HCT116 (cell line): ENCODE measurements around the gene ADAP2. TPM values are rescaled to one million over a fixed set of nuclear protein-coding genes. Genes with fewer than 3 reads are reported as not detected.

Source experiments
- ATAC-seq: fragments of 200-7000 bp; cut with Tn5 transposase; 2 replicates; pipeline ENCODE4 v1.9.1; 2020; ENCODE audit warnings: mild to moderate bottlenecking, moderate library complexity
- BruUV-seq: library from RNA; stranded (reverse); fragments of 400-500 nt; replicated peaks from 2 replicates; lab custom pipeline; 2021; lab: Mats Ljungman, UMichigan
- CTCF ChIA-PET: fragments of 300-600 bp; sonication (Branson Sonifier 250); formaldehyde crosslinking; loops from one replicate; lab custom pipeline; 2021; ENCODE audit warnings: antibody characterized with exemption; lab: Charles Lee
- POLR2A ChIA-PET: fragments of 300-600, 350-600 bp; sonication (Branson Sonifier 250); formaldehyde crosslinking; loops from one replicate; lab custom pipeline; 2021; ENCODE audit warnings: antibody characterized with exemption; lab: Charles Lee
- RAD21 ChIA-PET, 2 experiments: fragments of 300-600 bp; sonication (Branson Sonifier 250); formaldehyde crosslinking; loops; one replicate each; lab custom pipeline; 2023; ENCODE audit warnings: low total read pairs in 2 of 2; ENCODE audit not compliant: uncharacterized antibody in 2 of 2, unreplicated experiment in 2 of 2, low non-redundant PET in 1 of 2; lab: Charles Lee
- DNase-seq: peaks from one replicate; pipeline ENCODE4 v3.0.0-alpha.2; 2010; ENCODE audit warnings: low read depth, low spot score
- H2AFZ ChIP-seq: fragments of 200-600 bp; shearing (Covaris generic), sonication (generic); 2 replicates; pipeline ENCODE4 v1.6.1; 2017; ENCODE audit warnings: low read depth, mixed run types, mixed read lengths, antibody characterized with exemption, low read length; ENCODE audit not compliant: poor library complexity, severe bottlenecking
- H3K27ac ChIP-seq: 2 replicates; pipeline ENCODE4 v1.5.1; 2012; ENCODE audit warnings: low read depth, low read length
- H3K27me3 ChIP-seq: fragments of 200-600 bp; sonication (generic); 2 replicates; pipeline ENCODE4 v1.6.1; 2016; ENCODE audit warnings: mixed run types, low read length, mixed read lengths; ENCODE audit not compliant: insufficient read depth
- H3K36me3 ChIP-seq, 2 experiments: fragments of 200-500 bp in 1 of 2; fragments of 200-600 bp in 1 of 2; sonication (Bioruptor generic) in 1 of 2; sonication (generic) in 1 of 2; 2 replicates each; pipeline versions ENCODE4 v1.5.1 to v1.6.1; 2014 to 2016; ENCODE audit warnings: low read length in 2 of 2, inconsistent platforms in 1 of 2, mixed read lengths in 1 of 2, mixed run types in 1 of 2; ENCODE audit not compliant: insufficient read depth in 2 of 2, control insufficient read depth in 1 of 2
- H3K4me1 ChIP-seq, 2 experiments: fragments of 200-600 bp in 1 of 2; sonication (generic) in 1 of 2; 2 replicates each; pipeline versions ENCODE4 v1.5.1 to v1.6.1; 2012 to 2017; ENCODE audit warnings: low read length in 2 of 2, inconsistent platforms in 1 of 2, mild to moderate bottlenecking in 1 of 2, mixed read lengths in 1 of 2, mixed run types in 1 of 2, moderate library complexity in 1 of 2; ENCODE audit not compliant: insufficient read depth in 2 of 2, control insufficient read depth in 1 of 2
- H3K4me2 ChIP-seq: fragments of 200-600 bp; sonication (generic); 2 replicates; pipeline ENCODE4 v1.6.1; 2017; ENCODE audit warnings: mixed run types, low read length, mixed read lengths
- H3K4me3 ChIP-seq, 2 experiments: fragments of 200-600 bp in 1 of 2; sonication (generic) in 1 of 2; replicated peaks in 1 of 2; 2 replicates each; pipeline ENCODE4 v1.5.1; 2011 to 2016; ENCODE audit warnings: low read length in 2 of 2, control low read depth in 1 of 2, low read depth in 1 of 2, mild to moderate bottlenecking in 1 of 2, mixed read lengths in 1 of 2, mixed run types in 1 of 2
- H3K79me2 ChIP-seq: fragments of 200-600 bp; sonication (generic); 2 replicates; pipeline ENCODE4 v1.6.1; 2017; ENCODE audit warnings: mild to moderate bottlenecking, mixed run types, low read length, moderate library complexity, mixed read lengths; ENCODE audit not compliant: insufficient read depth
- H3K9ac ChIP-seq: fragments of 200-600 bp; sonication (generic); 2 replicates; pipeline ENCODE4 v1.6.1; 2016; ENCODE audit warnings: low read length, mixed read lengths
- H3K9me2 ChIP-seq: fragments of 200-600 bp; sonication (generic), shearing (Covaris generic); 2 replicates; pipeline ENCODE4 v1.6.1; 2017; ENCODE audit warnings: mixed run types, mild to moderate bottlenecking, moderate library complexity; ENCODE audit not compliant: insufficient read depth
- H3K9me3 ChIP-seq, 2 experiments: fragments of 200-500 bp in 1 of 2; fragments of 200-600 bp in 1 of 2; sonication (Bioruptor generic) in 1 of 2; sonication (generic) in 1 of 2; 2 replicates each; pipeline ENCODE4 v1.6.1; 2014 to 2017; ENCODE audit warnings: low read length in 2 of 2, mixed read lengths in 2 of 2, inconsistent platforms in 1 of 2, low read depth in 1 of 2, mild to moderate bottlenecking in 1 of 2, mixed run types in 1 of 2, moderate library complexity in 1 of 2; ENCODE audit not compliant: control insufficient read depth in 1 of 2, insufficient read depth in 1 of 2
- H4K20me1 ChIP-seq: fragments of 200-600 bp; sonication (generic), shearing (Covaris generic); 2 replicates; pipeline ENCODE4 v1.6.1; 2017; ENCODE audit warnings: mixed run types, mild to moderate bottlenecking, moderate library complexity; ENCODE audit not compliant: insufficient read depth
- CBX3 ChIP-seq: IDR thresholded peaks from 2 replicates; pipeline ENCODE4 v1.6.1; 2012; ENCODE audit warnings: low read depth
- EZH2 ChIP-seq: fragments of 200-600 bp; sonication (generic); IDR thresholded peaks from 2 replicates; pipeline ENCODE4 v1.6.1; 2017; ENCODE audit warnings: antibody characterized with exemption, mixed run types
- RAD21 ChIP-seq: IDR thresholded peaks from 2 replicates; pipeline ENCODE4 v1.6.1; 2012; ENCODE audit warnings: low read depth, mild to moderate bottlenecking
- YY1 ChIP-seq: IDR thresholded peaks from 2 replicates; pipeline ENCODE4 v1.6.1; 2011; ENCODE audit warnings: low read length, low read depth, moderate library complexity, mild to moderate bottlenecking; ENCODE audit not compliant: insufficient replicate concordance; ENCODE audit errors: extremely low read depth
- intact Hi-C: fragments of 100-400 bp; cut with micrococcal nuclease; formaldehyde crosslinking; loops from 2 replicates; pipeline ENCODE4 v1.10.0; 2022
- total RNA-seq: library from RNA; stranded (reverse); gene quantifications from one replicate; pipeline ENCODE4 v1.2.1, GENCODE V29; 2021; ENCODE audit not compliant: unreplicated experiment
- TF ChIP-seq, protein P1 (sequence below): IDR thresholded peaks from 2 replicates; pipeline ENCODE4 v1.6.1; 2011; ENCODE audit warnings: mild to moderate bottlenecking, low read length, moderate library complexity; ENCODE audit not compliant: insufficient replicate concordance; ENCODE audit errors: extremely low read depth
- TF ChIP-seq, protein P2 (sequence below): IDR thresholded peaks from 2 replicates; pipeline ENCODE4 v1.6.1; 2012

ADAP2 gene
- total RNA-seq, 1 experiment from 2014 or later: 17.2 TPM

DNA sequence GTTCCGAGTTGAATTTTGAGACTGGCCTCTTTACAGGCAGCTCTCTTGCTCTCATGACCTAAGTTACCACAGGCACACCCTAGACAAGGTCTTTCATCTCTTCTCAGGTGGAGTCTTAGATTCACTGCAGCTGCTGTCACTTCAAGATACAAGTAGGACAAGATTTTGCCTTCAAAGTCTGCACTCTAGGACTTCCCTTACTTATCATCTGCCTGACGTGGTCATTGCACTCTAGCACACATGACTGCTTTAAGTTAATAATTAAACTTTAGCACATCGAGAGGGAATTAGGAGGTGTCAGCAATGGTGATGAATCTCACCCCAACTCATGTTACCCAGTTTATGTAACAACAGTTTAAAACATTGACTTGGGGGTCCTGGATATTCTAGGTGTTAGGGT is 74.7 kb downstream of the ADAP2 start:
- TF ChIP-seq, protein P1, sequence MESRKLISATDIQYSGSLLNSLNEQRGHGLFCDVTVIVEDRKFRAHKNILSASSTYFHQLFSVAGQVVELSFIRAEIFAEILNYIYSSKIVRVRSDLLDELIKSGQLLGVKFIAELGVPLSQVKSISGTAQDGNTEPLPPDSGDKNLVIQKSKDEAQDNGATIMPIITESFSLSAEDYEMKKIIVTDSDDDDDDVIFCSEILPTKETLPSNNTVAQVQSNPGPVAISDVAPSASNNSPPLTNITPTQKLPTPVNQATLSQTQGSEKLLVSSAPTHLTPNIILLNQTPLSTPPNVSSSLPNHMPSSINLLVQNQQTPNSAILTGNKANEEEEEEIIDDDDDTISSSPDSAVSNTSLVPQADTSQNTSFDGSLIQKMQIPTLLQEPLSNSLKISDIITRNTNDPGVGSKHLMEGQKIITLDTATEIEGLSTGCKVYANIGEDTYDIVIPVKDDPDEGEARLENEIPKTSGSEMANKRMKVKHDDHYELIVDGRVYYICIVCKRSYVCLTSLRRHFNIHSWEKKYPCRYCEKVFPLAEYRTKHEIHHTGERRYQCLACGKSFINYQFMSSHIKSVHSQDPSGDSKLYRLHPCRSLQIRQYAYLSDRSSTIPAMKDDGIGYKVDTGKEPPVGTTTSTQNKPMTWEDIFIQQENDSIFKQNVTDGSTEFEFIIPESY: no peak
- TF ChIP-seq EZH2 (no peak), CBX3 (no peak), RAD21 (no peak)
- TF ChIP-seq, protein P2, sequence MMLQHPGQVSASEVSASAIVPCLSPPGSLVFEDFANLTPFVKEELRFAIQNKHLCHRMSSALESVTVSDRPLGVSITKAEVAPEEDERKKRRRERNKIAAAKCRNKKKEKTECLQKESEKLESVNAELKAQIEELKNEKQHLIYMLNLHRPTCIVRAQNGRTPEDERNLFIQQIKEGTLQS: no peak
- CTCF ChIA-PET: no interaction called here

DNA sequence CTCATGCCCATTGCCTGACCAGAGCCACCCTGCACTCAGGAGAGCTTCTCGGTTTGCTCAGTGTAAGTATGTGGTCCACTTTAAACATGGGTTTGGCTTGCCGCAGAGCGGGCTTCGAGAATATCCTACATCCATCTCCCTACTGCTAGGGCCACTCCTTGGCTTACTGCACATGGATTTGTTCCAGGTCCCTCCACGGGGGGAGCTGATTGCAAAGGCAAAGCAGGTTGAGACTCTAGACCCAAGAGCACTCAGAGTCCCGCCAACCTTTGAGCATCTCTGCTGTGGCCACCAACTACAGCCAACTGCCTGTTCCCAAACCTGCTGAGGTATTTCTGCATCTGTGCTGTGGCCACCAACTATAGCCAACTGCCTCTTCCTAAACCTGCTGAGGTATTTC is 75.5 kb downstream of the ADAP2 start:
- no peak overlapping the region for H3K9ac ChIP-seq
- peaks cover 5 to 6% of the 10 kb centered on the region in 2 experiments; a peak in 1 of 4 replicates for H3K36me3 ChIP-seq
- ChIA-PET RAD21 (no interaction called here), CTCF (no interaction called here), POLR2A (no interaction called here)
- no peak overlapping the region for H2AFZ ChIP-seq
- H3K4me2 ChIP-seq: no peak overlapping the region
- no peak overlapping the region for H3K4me3 ChIP-seq
- no peaks in the 10 kb centered on the region for H3K9me3 ChIP-seq
- DNase-seq (no peak), ATAC-seq (no peak)
- no peaks in the 10 kb centered on the region for H3K9me2 ChIP-seq
- no TSS peak for BruUV-seq
- no peak overlapping the region for H3K27ac ChIP-seq
- H3K27me3 ChIP-seq: no peaks in the 10 kb centered on the region
- no peaks in the 10 kb centered on the region for H3K79me2 ChIP-seq
- no peak for TF ChIP-seq YY1
- no peaks in the 10 kb centered on the region for H4K20me1 ChIP-seq
- intact Hi-C loops: no loop called here
- H3K4me1 ChIP-seq: no peaks in the 10 kb centered on the region; a peak in 1 of 4 replicates

More for the DNA sequence above, 74.7 kb downstream of the ADAP2 start:
- ChIA-PET POLR2A (no interaction called here), RAD21 (no interaction called here)
- H3K27me3 ChIP-seq: no peaks in the 10 kb centered on the region
- no peaks in the 10 kb centered on the region for H3K9me2 ChIP-seq
- H3K4me1 ChIP-seq: no peaks in the 10 kb centered on the region; a peak in 1 of 4 replicates
- no peak overlapping the region for H3K4me3 ChIP-seq
- intact Hi-C loops: no loop called here
- no TSS peak for BruUV-seq
- H4K20me1 ChIP-seq: no peaks in the 10 kb centered on the region
- H3K4me2 ChIP-seq: no peak overlapping the region
- no peak overlapping the region for H2AFZ ChIP-seq
- H3K27ac ChIP-seq: no peak overlapping the region
- H3K36me3 ChIP-seq: peaks cover 5 to 6% of the 10 kb centered on the region in 2 experiments; a peak in 1 of 4 replicates
- no peaks in the 10 kb centered on the region for H3K9me3 ChIP-seq
- no peak overlapping the region for H3K9ac ChIP-seq
- H3K79me2 ChIP-seq: no peaks in the 10 kb centered on the region
- DNase-seq: no peak
- no peak for ATAC-seq
